Fibroblast of lung (primary cell): ENCODE data around the gene DMP1. TPM values are rescaled to one million over a fixed set of nuclear protein-coding genes. Genes with fewer than 3 reads are reported as not detected.

Experiments
- DNase-seq, 2 donors: peaks; one replicate each; pipeline versions ENCODE4 v3.0.0 to v3.0.0-alpha.2; 2010; ENCODE audit warnings: low read depth in 2 of 2
- H2AFZ ChIP-seq: 2 replicates; pipeline ENCODE4 v1.5.1; 2012; ENCODE audit warnings: low read length, control low read depth, inconsistent platforms
- H3K27ac ChIP-seq: 2 replicates; pipeline ENCODE4 v1.5.1; 2011; ENCODE audit warnings: low read length, control low read depth; ENCODE audit not compliant: insufficient read depth
- H3K27me3 ChIP-seq: 2 replicates; pipeline ENCODE4 v1.5.1; 2011; ENCODE audit warnings: mild to moderate bottlenecking, low read length; ENCODE audit not compliant: control insufficient read depth, insufficient read depth
- H3K36me3 ChIP-seq: 2 replicates; pipeline ENCODE4 v1.5.1; 2011; ENCODE audit warnings: low read length; ENCODE audit not compliant: control insufficient read depth, insufficient read depth
- H3K4me1 ChIP-seq: 2 replicates; pipeline ENCODE4 v1.5.1; 2011; ENCODE audit warnings: low read length; ENCODE audit not compliant: control insufficient read depth, insufficient read depth; ENCODE audit errors: extremely low read depth
- H3K4me2 ChIP-seq: 2 replicates; pipeline ENCODE4 v1.5.1; 2011; ENCODE audit warnings: low read length, control low read depth; ENCODE audit not compliant: insufficient read depth; ENCODE audit errors: extremely low read depth
- H3K4me3 ChIP-seq, 4 experiments: fragments of 200-600 bp in 1 of 4; sonication (generic) in 1 of 4; replicated peaks in 1 of 4; 2 replicates each; pipeline ENCODE4 v1.5.1; 2011 to 2016; ENCODE audit warnings: low read length in 4 of 4, low read depth in 3 of 4, mild to moderate bottlenecking in 3 of 4, control low read depth in 2 of 4, inconsistent platforms in 1 of 4, mixed read lengths in 1 of 4; ENCODE audit not compliant: insufficient read depth in 1 of 4; ENCODE audit errors: control extremely low read depth in 1 of 4
- H3K79me2 ChIP-seq: 2 replicates; pipeline ENCODE4 v1.5.1; 2012; ENCODE audit warnings: mild to moderate bottlenecking, low read length, inconsistent platforms; ENCODE audit not compliant: control insufficient read depth, insufficient read depth
- H3K9ac ChIP-seq: 2 replicates; pipeline ENCODE4 v1.5.1; 2011; ENCODE audit warnings: mild to moderate bottlenecking, low read length, control low read depth; ENCODE audit not compliant: insufficient read depth
- H3K9me3 ChIP-seq: 2 replicates; pipeline ENCODE4 v1.5.1; 2012; ENCODE audit warnings: low read depth, low read length; ENCODE audit not compliant: control insufficient read depth, insufficient read depth
- H4K20me1 ChIP-seq: 2 replicates; pipeline ENCODE4 v1.5.1; 2011; ENCODE audit warnings: low read length; ENCODE audit not compliant: control insufficient read depth, insufficient read depth; ENCODE audit errors: extremely low read depth
- CTCF ChIP-seq, 2 donors: IDR thresholded peaks in 1 of 2; conservative IDR thresholded peaks in 1 of 2; 1 replicate in 1 of 2; 2 replicates in 1 of 2; pipeline ENCODE4 v1.5.1; 2011 to 2012; ENCODE audit warnings: low read length in 2 of 2, control low read depth in 1 of 2, inconsistent platforms in 1 of 2, low read depth in 1 of 2, mild to moderate bottlenecking in 1 of 2
- EZH2 ChIP-seq: IDR thresholded peaks from 2 replicates; pipeline ENCODE4 v1.5.1; 2012; ENCODE audit warnings: low read length, control low read depth, mild to moderate bottlenecking; ENCODE audit errors: missing control alignments
- polyA plus RNA-seq, 2 donors: library from polyadenylated mRNA; depleted of rRNA in 1 of 2; stranded (reverse) in 1 of 2; unstranded in 1 of 2; fragments of >200 nt; gene quantifications; 2 replicates each; pipeline ENCODE4 v1.2.1, GENCODE V29; 2011 to 2012; ENCODE audit warnings: missing spikeins in 1 of 2
- total RNA-seq: library from RNA; depleted of rRNA; stranded (reverse); fragments of >200 nt; gene quantifications from 2 replicates; pipeline ENCODE4 v1.2.1, GENCODE V29; 2014

Gene DMP1
- total and polyA plus RNA-seq, 2 donors (not counting 1 experiment from before 2014, with no cell fraction given) = not detected

DNA sequence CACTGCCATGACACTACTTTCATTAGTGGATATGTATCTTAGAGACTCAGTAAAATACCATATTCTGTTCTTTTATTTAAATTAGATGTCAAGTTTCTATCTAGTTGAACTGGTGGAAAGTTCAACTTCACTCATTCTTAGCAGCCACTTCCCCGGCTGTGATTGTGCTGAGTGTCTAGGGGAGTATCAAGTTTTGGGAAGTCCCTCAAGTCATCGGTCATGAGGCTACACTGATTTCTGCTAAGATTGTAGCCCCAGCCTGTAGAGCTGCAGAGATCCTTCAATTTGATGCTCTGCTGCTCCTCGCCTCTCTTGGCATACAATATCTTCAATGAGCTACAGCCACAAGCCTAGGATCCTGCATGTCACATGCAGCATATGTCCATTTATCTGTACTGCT, 53.9 kb downstream of the DMP1 start:
- H3K9me3 ChIP-seq = no peaks in the 10 kb centered on the region
- no peaks in the 10 kb centered on the region for H3K36me3 ChIP-seq
- H3K4me3 ChIP-seq = no peak overlapping the region
- H2AFZ ChIP-seq = no peak overlapping the region
- no peak overlapping the region for H3K4me2 ChIP-seq
- no peak for DNase-seq
- TF ChIP-seq CTCF (conservative IDR thresholded peaks at IDR 0.05 in 1 of 2, IDR thresholded peaks at IDR 0.05 in 1 of 2; ENCODE audit: low read depth in 1 of 2, low read length in 2 of 2) (no peak), EZH2 (no peak)
- no peaks in the 10 kb centered on the region for H3K79me2 ChIP-seq
- no peaks in the 10 kb centered on the region for H3K27me3 ChIP-seq
- H3K4me1 ChIP-seq = no peaks in the 10 kb centered on the region
- H3K9ac ChIP-seq = no peak overlapping the region
- no peak overlapping the region for H3K27ac ChIP-seq
- no peaks in the 10 kb centered on the region for H4K20me1 ChIP-seq

- Histone ChIP-seq H3K36me3 (no peaks in the 10 kb centered on the region), H3K27me3 (no peaks in the 10 kb centered on the region), H4K20me1 (no peaks in the 10 kb centered on the region), H3K9me3 (no peaks in the 10 kb centered on the region), H2AFZ (no peak overlapping the region), H3K4me2 (no peak overlapping the region), H3K27ac (no peak overlapping the region), H3K4me3 (no peak overlapping the region), H3K4me1 (no peaks in the 10 kb centered on the region), H3K9ac (no peak overlapping the region), H3K79me2 (no peaks in the 10 kb centered on the region)
- no peak for DNase-seq
- TF ChIP-seq CTCF (conservative IDR thresholded peaks at IDR 0.05 in 1 of 2, IDR thresholded peaks at IDR 0.05 in 1 of 2; ENCODE audit: low read depth in 1 of 2, low read length in 2 of 2) (no peak), EZH2 (no peak)
These were observed 57.3 kb downstream of the DMP1 start for GRCh38 chr4:87707279-87707918.

Other genes starting within 250 kb of the DMP1 start
- 16.4 and 18.8 TPM in 2 replicates for gene NUDT9, start 227.7 kb upstream of the DMP1 start, total RNA-seq
- gene NUDT9, start 227.7 kb upstream of the DMP1 start, polyA plus RNA-seq = 28.8 and 29.2 TPM in 2 replicates
- gene SPARCL1, start 120.9 kb upstream of the DMP1 start, total RNA-seq = 2.3 and 4.1 TPM in 2 replicates
- 0.64 and 0.70 TPM in 2 replicates for gene SPARCL1, start 120.9 kb upstream of the DMP1 start, polyA plus RNA-seq
- not detected in 2 replicates for gene DSPP, start 41.8 kb upstream of the DMP1 start, total RNA-seq
- gene DSPP, start 41.8 kb upstream of the DMP1 start, polyA plus RNA-seq = not detected in 2 replicates
- not detected in 2 replicates for gene IBSP, start 149.3 kb downstream of the DMP1 start, total RNA-seq
- not detected in 2 replicates for gene IBSP, start 149.3 kb downstream of the DMP1 start, polyA plus RNA-seq
- gene MEPE, start 182.7 kb downstream of the DMP1 start, total RNA-seq = not detected in 2 replicates
- not detected in 2 replicates for gene MEPE, start 182.7 kb downstream of the DMP1 start, polyA plus RNA-seq